ENCODE data around the gene SERPINC1. TPM values are rescaled to one million over a fixed set of nuclear protein-coding genes. Genes with fewer than 3 reads are reported as not detected.
"Not testable (repeated sequence)": the region's sequence is repeated elsewhere in the genome, so short reads cannot be mapped to it uniquely, and the experiment has no call there.

SERPINC1 gene
- total RNA-seq, 4 donors from 2014 or later = 1.1 TPM; not detected in 3

GRCh38 chr1:173863224-173864161 lies 53.6 kb downstream of the SERPINC1 start:
- no peak for DNase-seq
- peaks cover 10 to 28% (median 21%) of the 10 kb centered on the region in 4 donors for H3K4me1 ChIP-seq
- peaks cover 0 to 38% (median 16%) of the 10 kb centered on the region in 4 donors for H3K36me3 ChIP-seq
- no peak overlapping the region for H3K27ac ChIP-seq
- in situ Hi-C loops (cut with MboI; ENCODE audit: low pct_ligation_motif_present in 1 of 4, low pct_unique_long_range_greater_than_20kb in 1 of 4, low sequenced_read_pairs in 3 of 4) = no loop called here
- no peaks in the 10 kb centered on the region for H3K27me3 ChIP-seq
- no peaks in the 10 kb centered on the region for H3K9me3 ChIP-seq
- no peak overlapping the region for H3K4me3 ChIP-seq
- intact Hi-C loops (cut with DNase I; ENCODE audit: low total_unique reads) = no loop called here
- TF ChIP-seq CTCF (IDR thresholded peaks at IDR 0.05) (no peak), POLR2A (IDR thresholded peaks at IDR 0.05) (no peak), EP300 (IDR thresholded peaks at IDR 0.05; ENCODE audit: low read depth) (no peak), POLR2AphosphoS5 (IDR thresholded peaks at IDR 0.05) (no peak)

DNA sequence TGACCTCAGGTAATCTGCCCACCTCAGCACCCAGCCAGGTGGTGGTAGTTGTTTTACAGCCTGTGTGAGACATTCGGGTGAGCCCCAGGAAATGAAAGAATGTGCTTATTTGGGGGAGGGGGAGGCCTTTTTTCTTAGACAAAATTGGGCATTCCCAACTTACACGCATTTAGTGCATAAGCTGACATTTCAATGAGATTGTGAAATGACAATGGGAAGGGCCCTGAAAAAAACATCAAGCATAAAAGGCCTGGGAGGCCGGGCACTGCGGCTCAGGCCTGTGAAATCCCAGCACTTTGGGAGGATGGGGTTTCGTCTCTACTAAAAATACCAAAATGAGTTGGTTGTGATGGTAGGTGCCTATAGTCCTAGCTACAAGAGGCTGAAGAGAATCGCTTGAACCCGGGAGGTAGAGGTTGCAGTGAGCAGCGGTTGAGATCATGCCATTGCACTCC lies 54.3 kb downstream of the SERPINC1 start:
- in situ Hi-C loops (cut with MboI; ENCODE audit: low pct_ligation_motif_present in 1 of 4, low pct_unique_long_range_greater_than_20kb in 1 of 4, low sequenced_read_pairs in 3 of 4) (no loop called here), intact Hi-C loops (cut with DNase I; ENCODE audit: low total_unique reads) (no loop called here)
- no peak overlapping the region for H3K27ac ChIP-seq
- no peaks in the 10 kb centered on the region for H3K27me3 ChIP-seq
- H3K4me3 ChIP-seq = no peak overlapping the region
- TF ChIP-seq CTCF (IDR thresholded peaks at IDR 0.05) = no peak
- no peak for TF ChIP-seq EP300 (IDR thresholded peaks at IDR 0.05; ENCODE audit: low read depth)
- no peak for TF ChIP-seq POLR2AphosphoS5 (IDR thresholded peaks at IDR 0.05)
- TF ChIP-seq POLR2A (IDR thresholded peaks at IDR 0.05) = no peak
- peaks cover 10 to 28% (median 21%) of the 10 kb centered on the region in 4 donors for H3K4me1 ChIP-seq
- H3K9me3 ChIP-seq = no peaks in the 10 kb centered on the region
- 66 to 73% methylated on average over 3 to 8 of the region's 8 CpGs for WGBS, 2 donors (ENCODE audit: low coverage in 1 of 2)
- no peak for DNase-seq
- H3K36me3 ChIP-seq = peaks cover 0 to 43% (median 20%) of the 10 kb centered on the region in 4 donors

DNA sequence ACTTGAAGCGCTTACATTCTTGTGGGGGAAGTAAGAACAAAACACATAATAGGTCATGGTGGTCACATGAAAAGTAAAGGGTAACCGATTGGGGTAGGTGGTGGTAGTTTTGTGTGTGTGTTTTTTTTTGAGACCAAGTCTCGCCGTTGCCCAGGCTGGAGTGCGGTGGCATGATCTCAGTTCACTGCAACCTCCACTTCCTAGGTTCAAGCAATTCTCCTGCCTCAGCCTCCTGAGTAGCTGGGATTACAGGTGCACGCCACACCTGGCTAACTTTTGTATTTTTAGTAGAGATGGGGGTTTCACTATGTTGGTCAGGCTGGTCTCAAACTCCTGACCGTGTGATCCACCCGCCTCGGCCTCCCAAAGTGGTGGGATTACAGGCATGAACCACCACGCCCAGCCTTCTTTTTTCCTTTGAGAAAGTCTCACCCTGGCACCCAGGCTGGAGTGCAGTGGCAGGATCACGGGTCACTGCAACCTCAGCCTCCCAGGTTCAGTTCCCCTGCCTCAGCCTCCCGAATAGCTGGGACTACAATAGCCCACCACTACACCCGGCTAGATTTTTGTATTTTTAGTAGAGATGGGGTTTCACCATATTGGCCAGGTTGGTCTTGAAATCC lies 54.9 kb downstream of the SERPINC1 start:
- DNase-seq; intact Hi-C loops (cut with DNase I; ENCODE audit: low total_unique reads); H3K27ac ChIP-seq; H3K9me3 ChIP-seq; H3K27me3 ChIP-seq; in situ Hi-C loops (cut with MboI; ENCODE audit: low pct_ligation_motif_present in 1 of 4, low pct_unique_long_range_greater_than_20kb in 1 of 4, low sequenced_read_pairs in 3 of 4); H3K4me3 ChIP-seq: not testable (repeated sequence)
- Histone ChIP-seq H3K4me1 (peaks cover 10 to 27% (median 20%) of the 10 kb centered on the region in 4 donors), H3K36me3 (peaks cover 0 to 48% (median 22%) of the 10 kb centered on the region in 4 donors)
- 75 to 81% methylated on average over 4 to 13 of the region's 13 CpGs for WGBS, 2 donors (ENCODE audit: low coverage in 1 of 2)

GRCh38 chr1:173861731-173862145 lies 55.4 kb downstream of the SERPINC1 start:
- Histone ChIP-seq H3K4me1 (peaks cover 7 to 22% (median 16%) of the 10 kb centered on the region in 4 donors), H3K27ac (no peak overlapping the region), H3K4me3 (no peak overlapping the region), H3K9me3 (no peaks in the 10 kb centered on the region), H3K27me3 (no peaks in the 10 kb centered on the region), H3K36me3 (peaks cover 0 to 54% (median 22%) of the 10 kb centered on the region in 4 donors)
- in situ Hi-C loops (cut with MboI; ENCODE audit: low pct_ligation_motif_present in 1 of 4, low pct_unique_long_range_greater_than_20kb in 1 of 4, low sequenced_read_pairs in 3 of 4) (no loop called here), intact Hi-C loops (cut with DNase I; ENCODE audit: low total_unique reads) (no loop called here)
- TF ChIP-seq EP300 (IDR thresholded peaks at IDR 0.05; ENCODE audit: low read depth) (no peak), POLR2AphosphoS5 (IDR thresholded peaks at IDR 0.05) (no peak), POLR2A (IDR thresholded peaks at IDR 0.05) (no peak), CTCF (IDR thresholded peaks at IDR 0.05) (no peak)
- no peak for DNase-seq
- WGBS, 2 donors (ENCODE audit: low coverage in 1 of 2) = 91 to 93% methylated on average over 6 to 7 of the region's 7 CpGs

Data from transverse colon (tissue), 4 donors.